Breast epithelium (tissue), 4 donors: Measurements from ENCODE around the gene PP2D1. TPM values are rescaled to one million over a fixed set of nuclear protein-coding genes. Genes with fewer than 3 reads are reported as not detected.

ENCODE experiments used
- DNase-seq, 2 donors: peaks; one replicate each; pipeline ENCODE4 v3.0.0-alpha.2; 2019; ENCODE audit warnings: low spot score in 2 of 2
- H3K27ac ChIP-seq, 2 donors: fragments of 200-600 bp; sonication (generic) in 1 of 2; one replicate each; pipeline ENCODE4 v1.5.1; 2016 to 2019; ENCODE audit warnings: mild to moderate bottlenecking in 1 of 2
- H3K27me3 ChIP-seq, 2 donors: fragments of 200-600 bp; sonication (generic) in 1 of 2; one replicate each; pipeline versions ENCODE4 v1.5.1 to v1.6.0; 2017 to 2019; ENCODE audit warnings: control low read depth in 1 of 2, mild to moderate bottlenecking in 1 of 2
- H3K36me3 ChIP-seq: fragments of 200-600 bp; one replicate; pipeline ENCODE4 v1.5.1; 2019
- H3K4me1 ChIP-seq, 2 donors: fragments of 200-600 bp; sonication (generic); one replicate each; pipeline ENCODE4 v1.5.1; 2016 to 2019; ENCODE audit warnings: control low read depth in 1 of 2
- H3K4me3 ChIP-seq, 3 donors: fragments of 200-600 bp; sonication (generic); 1 replicate in 2 of 3; 2 replicates in 1 of 3; pipeline ENCODE4 v1.5.1; 2016 to 2019; ENCODE audit warnings: mild to moderate bottlenecking in 3 of 3, moderate library complexity in 2 of 3
- H3K9me3 ChIP-seq, 2 donors: fragments of 200-600 bp; sonication (generic) in 1 of 2; one replicate each; pipeline ENCODE4 v1.5.1; 2016 to 2019; ENCODE audit warnings: control low read depth in 1 of 2
- POLR2A ChIP-seq: fragments of 450-650 bp; IDR thresholded peaks from one replicate; pipeline ENCODE4 v1.6.1; 2016; ENCODE audit warnings: antibody characterized with exemption, mild to moderate bottlenecking, moderate library complexity
- POLR2AphosphoS5 ChIP-seq, 3 donors: sonication (generic); formaldehyde crosslinking; IDR thresholded peaks; one replicate each; pipeline ENCODE4 v1.6.1; 2017; ENCODE audit warnings: antibody characterized with exemption in 3 of 3
- intact Hi-C: fragments of 100-400 bp; cut with DNase I; formaldehyde crosslinking; loops from one replicate; pipeline ENCODE4 v1.15.1; 2023; ENCODE audit warnings: low total_unique reads
- total RNA-seq, 3 donors: library from RNA; depleted of rRNA; stranded (reverse); fragments of >200 nt; gene quantifications; one replicate each; pipeline ENCODE4 v1.1.0, GENCODE V29; 2016
- TF ChIP-seq, protein P1 (sequence below), 3 donors: fragments of 450-650 bp; IDR thresholded peaks; one replicate each; pipeline ENCODE4 v1.5.1; 2016 to 2017; ENCODE audit warnings: antibody characterized with exemption in 3 of 3, mild to moderate bottlenecking in 3 of 3, moderate library complexity in 3 of 3

Gene PP2D1
- total RNA-seq, 3 donors from 2014 or later: not detected

DNA sequence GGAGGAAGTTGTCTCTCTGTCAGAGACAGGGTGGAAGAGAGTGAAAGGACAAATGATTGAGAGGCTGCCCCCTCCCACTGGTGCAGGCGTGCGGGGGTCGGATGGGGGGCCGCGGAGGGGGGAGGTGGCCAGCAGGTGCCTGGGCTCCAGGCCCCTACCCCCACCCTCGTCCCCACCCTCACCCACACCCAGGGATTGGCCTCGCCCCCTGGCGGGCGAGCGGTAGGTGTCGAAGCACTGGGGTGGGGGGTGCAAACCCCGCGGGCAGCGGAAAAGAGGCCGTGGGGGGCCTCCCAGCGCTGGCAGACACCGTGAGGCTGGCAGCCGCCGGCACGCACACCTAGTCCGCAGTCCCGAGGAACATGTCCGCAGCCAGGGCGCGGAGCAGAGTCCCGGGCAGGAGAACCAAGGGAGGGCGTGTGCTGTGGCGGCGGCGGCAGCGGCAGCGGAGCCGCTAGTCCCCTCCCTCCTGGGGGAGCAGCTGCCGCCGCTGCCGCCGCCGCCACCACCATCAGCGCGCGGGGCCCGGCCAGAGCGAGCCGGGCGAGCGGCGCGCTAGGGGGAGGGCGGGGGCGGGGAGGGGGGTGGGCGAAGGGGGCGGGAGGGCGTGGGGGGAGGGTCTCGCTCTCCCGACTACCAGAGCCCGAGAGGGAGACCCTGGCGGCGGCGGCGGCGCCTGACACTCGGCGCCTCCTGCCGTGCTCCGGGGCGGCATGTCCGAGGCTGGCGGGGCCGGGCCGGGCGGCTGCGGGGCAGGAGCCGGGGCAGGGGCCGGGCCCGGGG lies 27.9 kb upstream of the PP2D1 start, which contains the start of gene KAT2B:
Gene KAT2B, plus strand, starts transcription at position 682 of the 783 bp plus-strand sequence. Its CDS starts 32 bp downstream, at position 714.
- Histone ChIP-seq H3K27ac (peak within 1 kb of the TSS; percentile 94), H3K4me1 (peaks cover 0 to 6% of the 10 kb centered on the region in 2 donors), H3K9me3 (no peaks in the 10 kb centered on the region), H3K27me3 (no peaks in the 10 kb centered on the region), H3K4me3 (peak within 1 kb of the TSS; percentile 88 to 92 (median 89)), H3K36me3 (no peaks in the 10 kb centered on the region)
- peak; percentile 52 to 58 for DNase-seq
- intact Hi-C loops: loop anchor here (5.0 kb wide), 1 partner anchor 1827 kb away; no protein-coding TSS in a partner anchor
- TF ChIP-seq, protein P1, sequence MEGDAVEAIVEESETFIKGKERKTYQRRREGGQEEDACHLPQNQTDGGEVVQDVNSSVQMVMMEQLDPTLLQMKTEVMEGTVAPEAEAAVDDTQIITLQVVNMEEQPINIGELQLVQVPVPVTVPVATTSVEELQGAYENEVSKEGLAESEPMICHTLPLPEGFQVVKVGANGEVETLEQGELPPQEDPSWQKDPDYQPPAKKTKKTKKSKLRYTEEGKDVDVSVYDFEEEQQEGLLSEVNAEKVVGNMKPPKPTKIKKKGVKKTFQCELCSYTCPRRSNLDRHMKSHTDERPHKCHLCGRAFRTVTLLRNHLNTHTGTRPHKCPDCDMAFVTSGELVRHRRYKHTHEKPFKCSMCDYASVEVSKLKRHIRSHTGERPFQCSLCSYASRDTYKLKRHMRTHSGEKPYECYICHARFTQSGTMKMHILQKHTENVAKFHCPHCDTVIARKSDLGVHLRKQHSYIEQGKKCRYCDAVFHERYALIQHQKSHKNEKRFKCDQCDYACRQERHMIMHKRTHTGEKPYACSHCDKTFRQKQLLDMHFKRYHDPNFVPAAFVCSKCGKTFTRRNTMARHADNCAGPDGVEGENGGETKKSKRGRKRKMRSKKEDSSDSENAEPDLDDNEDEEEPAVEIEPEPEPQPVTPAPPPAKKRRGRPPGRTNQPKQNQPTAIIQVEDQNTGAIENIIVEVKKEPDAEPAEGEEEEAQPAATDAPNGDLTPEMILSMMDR (IDR thresholded peaks at IDR 0.05): peak; percentile 45 to 61 (median 56)
- TF ChIP-seq POLR2AphosphoS5 (IDR thresholded peaks at IDR 0.05): peak in 2 of 3 donors; percentile 47 to 54
- TF ChIP-seq POLR2A: no peak

DNA sequence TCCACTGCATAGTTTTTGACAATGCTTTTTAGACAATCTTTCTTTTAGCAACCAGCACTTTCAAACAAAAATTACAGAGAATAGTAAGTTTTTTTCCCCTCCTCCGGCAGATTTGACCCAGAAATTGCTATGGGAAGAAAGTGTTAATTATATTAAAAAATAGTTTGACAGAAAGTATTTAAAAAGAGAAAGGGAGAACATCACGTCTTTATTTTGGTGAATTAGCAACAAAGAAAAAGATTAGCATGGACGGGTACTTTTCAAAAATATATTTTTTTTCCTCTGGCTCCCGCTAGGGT lies 27.4 kb upstream of the PP2D1 start:
- H3K27ac ChIP-seq: peak overlapping the region; percentile 94
- no peaks in the 10 kb centered on the region for H3K36me3 ChIP-seq
- no peaks in the 10 kb centered on the region for H3K9me3 ChIP-seq
- peaks cover 0 to 6% of the 10 kb centered on the region in 2 donors for H3K4me1 ChIP-seq
- TF ChIP-seq, protein P1 (IDR thresholded peaks at IDR 0.05): no peak
- TF ChIP-seq POLR2AphosphoS5 (IDR thresholded peaks at IDR 0.05): no peak
- no peak for TF ChIP-seq POLR2A
- intact Hi-C loops: loop anchor here (5.0 kb wide), 1 partner anchor 1828 kb away; no protein-coding TSS in a partner anchor
- no peak for DNase-seq
- H3K27me3 ChIP-seq: no peaks in the 10 kb centered on the region
- peak overlapping the region; percentile 88 to 92 (median 89) for H3K4me3 ChIP-seq

DNA sequence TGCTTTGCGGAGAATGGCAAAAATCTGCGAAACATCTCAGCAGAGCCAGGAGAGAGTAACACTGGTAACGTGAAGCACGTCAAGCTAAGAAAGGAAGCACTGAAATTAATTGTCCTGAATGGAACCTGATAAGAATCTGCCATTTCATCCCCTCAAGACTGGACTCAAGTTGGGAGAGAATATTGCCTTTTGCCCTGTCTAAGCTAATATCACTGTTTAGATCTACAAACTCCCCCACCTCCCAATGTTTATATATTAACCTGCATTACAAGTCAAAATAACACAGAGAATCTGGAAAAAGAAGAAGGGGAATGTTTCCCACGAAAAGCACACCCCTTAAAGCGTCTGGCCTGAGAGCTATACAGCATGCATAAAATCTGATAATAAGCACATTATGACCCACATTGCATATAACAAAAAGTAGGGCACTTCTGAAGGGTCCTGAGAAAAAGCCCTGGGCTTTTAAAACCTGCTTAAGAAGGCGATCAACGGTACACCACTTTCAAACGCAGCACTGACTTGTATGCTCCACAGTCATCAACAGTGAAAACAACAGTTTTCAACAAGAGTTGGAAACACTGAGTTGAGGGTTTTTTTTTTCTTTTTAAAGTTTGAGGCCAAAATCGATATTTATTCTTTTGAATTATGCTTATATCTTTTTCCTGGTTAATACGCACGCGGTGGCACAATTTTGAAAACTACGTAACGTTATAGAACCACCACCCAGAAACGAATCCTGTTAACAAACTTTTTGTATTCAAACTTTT lies 26.8 kb upstream of the PP2D1 start:
- intact Hi-C loops: loop anchor here (5.0 kb wide), 1 partner anchor 1828 kb away; no protein-coding TSS in a partner anchor

DNA sequence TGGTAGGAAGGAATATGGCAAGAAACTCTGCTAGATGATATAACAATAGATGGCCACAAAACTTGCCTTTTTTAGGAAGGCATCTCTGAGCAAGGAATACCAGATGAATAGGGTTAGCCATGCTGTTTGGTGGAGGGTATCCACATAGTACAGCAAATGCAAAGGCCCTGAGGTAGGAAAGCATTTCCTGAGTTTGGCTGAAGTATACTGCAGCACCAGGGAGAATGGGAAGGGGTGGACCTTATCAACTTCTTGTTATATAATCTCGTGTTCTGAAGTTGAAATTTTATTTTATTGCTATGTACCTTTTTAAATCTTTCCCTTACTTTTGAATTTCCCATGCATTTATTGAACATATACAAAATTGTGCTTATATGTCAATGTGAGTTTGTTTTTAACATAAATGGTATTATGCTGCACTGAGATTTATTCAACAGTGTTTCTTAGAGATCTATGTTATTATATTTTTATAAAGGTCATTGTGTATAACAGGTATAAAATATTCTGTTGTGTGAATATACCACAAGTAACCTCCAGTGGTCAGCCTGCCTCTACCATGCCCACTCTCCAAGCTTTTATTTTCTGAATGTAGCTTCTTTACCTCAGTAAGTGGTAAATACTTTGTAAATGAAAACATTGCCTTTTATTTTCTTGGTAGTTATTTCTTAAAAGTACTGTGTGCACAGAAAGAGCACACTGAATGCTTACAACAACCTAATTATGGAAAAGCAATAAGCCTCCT lies 25.4 kb upstream of the PP2D1 start:
- Histone ChIP-seq H3K4me3 (no peak overlapping the region), H3K36me3 (no peaks in the 10 kb centered on the region), H3K9me3 (no peaks in the 10 kb centered on the region), H3K27ac (no peak overlapping the region), H3K27me3 (no peaks in the 10 kb centered on the region), H3K4me1 (peaks cover 0 to 6% of the 10 kb centered on the region in 2 donors)
- intact Hi-C loops: loop anchor here (5.0 kb wide), 1 partner anchor 1830 kb away; no protein-coding TSS in a partner anchor
- DNase-seq: no peak
- TF ChIP-seq, protein P1 (IDR thresholded peaks at IDR 0.05): peak in 1 of 3 donors; percentile 11
- TF ChIP-seq POLR2A: no peak

More for the DNA sequence above, 26.8 kb upstream of the PP2D1 start:
- Histone ChIP-seq H3K4me1 (peaks cover 0 to 6% of the 10 kb centered on the region in 2 donors), H3K36me3 (no peaks in the 10 kb centered on the region), H3K4me3 (peak overlapping the region; percentile 88 to 92 (median 89)), H3K27ac (peak overlapping the region; percentile 94), H3K27me3 (no peaks in the 10 kb centered on the region), H3K9me3 (no peaks in the 10 kb centered on the region)
- no peak for DNase-seq
- TF ChIP-seq POLR2AphosphoS5 (IDR thresholded peaks at IDR 0.05) (no peak), POLR2A (no peak)
- TF ChIP-seq, protein P1 (IDR thresholded peaks at IDR 0.05): no peak
